HEK293T (cell line): Measurements from ENCODE around the gene CDH13.

Experiments
- CTCF ChIA-PET: fragments of 350-600 bp; formaldehyde crosslinking; extraction: SDS; loops from one replicate; lab custom pipeline; 2021; ENCODE audit warnings: antibody characterized with exemption, inconsistent platforms; lab: Yijun Ruan, JAX
- POLR2A ChIA-PET: fragments of 350-600 bp; formaldehyde crosslinking; extraction: SDS; loops from one replicate; lab custom pipeline; 2020; ENCODE audit warnings: antibody characterized with exemption, inconsistent platforms; lab: Yijun Ruan, JAX
- DNase-seq: peaks from one replicate; pipeline ENCODE4 v3.0.0; 2012; ENCODE audit warnings: mixed read lengths; ENCODE audit errors: extremely low spot score
- ARNT ChIP-seq: fragments of 450-650 bp; IDR thresholded peaks from 2 replicates; pipeline ENCODE4 v1.6.1; 2017; ENCODE audit warnings: mild to moderate bottlenecking
- BHLHE40 ChIP-seq: fragments of 450-650 bp; IDR thresholded peaks from 2 replicates; pipeline ENCODE4 v1.6.1; 2016; ENCODE audit warnings: mild to moderate bottlenecking, moderate library complexity, borderline replicate concordance
- CTBP1 ChIP-seq: fragments of 450-650 bp; IDR thresholded peaks from 2 replicates; pipeline ENCODE4 v1.6.1; 2016; ENCODE audit warnings: borderline replicate concordance
- ELF4 ChIP-seq: fragments of 450-650 bp; IDR thresholded peaks from 2 replicates; pipeline ENCODE4 v1.6.1; 2017; ENCODE audit warnings: antibody characterized with exemption
- FOXA1 ChIP-seq: fragments of 450-650 bp; IDR thresholded peaks from 2 replicates; pipeline ENCODE4 v1.6.1; 2016; ENCODE audit warnings: mild to moderate bottlenecking
- FOXK2 ChIP-seq: fragments of 450-650 bp; IDR thresholded peaks from 2 replicates; pipeline ENCODE4 v1.6.1; 2016; ENCODE audit warnings: mild to moderate bottlenecking
- FOXM1 ChIP-seq: fragments of 450-650 bp; IDR thresholded peaks from 2 replicates; pipeline ENCODE4 v1.6.1; 2017; ENCODE audit warnings: mild to moderate bottlenecking, borderline replicate concordance
- HDGF ChIP-seq: fragments of 450-650 bp; IDR thresholded peaks from 2 replicates; pipeline ENCODE4 v1.6.1; 2017; ENCODE audit warnings: antibody characterized with exemption, borderline replicate concordance
- L3MBTL2 ChIP-seq: fragments of 450-650 bp; conservative IDR thresholded peaks from 2 replicates; pipeline ENCODE4 v1.6.1; 2016; ENCODE audit warnings: mild to moderate bottlenecking
- LEF1 ChIP-seq: fragments of 450-650 bp; IDR thresholded peaks from 2 replicates; pipeline ENCODE4 v1.6.1; 2017; ENCODE audit warnings: mild to moderate bottlenecking, borderline replicate concordance
- NFRKB ChIP-seq: fragments of 450-650 bp; IDR thresholded peaks from 2 replicates; pipeline ENCODE4 v1.6.1; 2016; ENCODE audit warnings: mild to moderate bottlenecking, moderate library complexity
- PKNOX1 ChIP-seq: fragments of 450-650 bp; IDR thresholded peaks from 2 replicates; pipeline ENCODE4 v1.6.1; 2016
- SP1 ChIP-seq: fragments of 450-650 bp; IDR thresholded peaks from 2 replicates; pipeline ENCODE4 v1.6.1; 2017
- SUZ12 ChIP-seq: fragments of 450-650 bp; IDR thresholded peaks from 2 replicates; pipeline ENCODE4 v1.6.1; 2016; ENCODE audit warnings: mild to moderate bottlenecking
- TARDBP ChIP-seq: fragments of 450-650 bp; IDR thresholded peaks from 2 replicates; pipeline ENCODE4 v1.6.1; 2016
- ZNF384 ChIP-seq: fragments of 450-650 bp; IDR thresholded peaks from 2 replicates; pipeline ENCODE4 v1.6.1; 2016

Gene CDH13

GRCh38 chr16:82843606-82844271 lies 217.0 kb downstream of the CDH13 start:
- TF ChIP-seq FOXK2 (no peak), SP1 (no peak), HDGF (no peak)
- CTCF ChIA-PET: no interaction called here
- POLR2A ChIA-PET: no interaction called here
- DNase-seq: no peak

- POLR2A ChIA-PET: no interaction called here
- CTCF ChIA-PET: no interaction called here
- TF ChIP-seq NFRKB: no peak
- no peak for TF ChIP-seq SUZ12
- no peak for TF ChIP-seq ELF4
- TF ChIP-seq BHLHE40: no peak
- TF ChIP-seq CTBP1: no peak
- no peak for TF ChIP-seq SP1
- TF ChIP-seq HDGF: no peak
- TF ChIP-seq ARNT: no peak
- TF ChIP-seq LEF1: no peak
- TF ChIP-seq L3MBTL2: no peak
- no peak for TF ChIP-seq FOXM1
- TF ChIP-seq PKNOX1: no peak
- no peak for TF ChIP-seq FOXK2
- TF ChIP-seq FOXA1: no peak
- no peak for TF ChIP-seq TARDBP
- no peak for TF ChIP-seq ZNF384
- DNase-seq: no peak
These were observed 218.3 kb downstream of the CDH13 start for GRCh38 chr16:82845116-82845515.

- CTCF ChIA-PET: no interaction called here
- DNase-seq: no peak
- TF ChIP-seq ZNF384: no peak
- POLR2A ChIA-PET: no interaction called here
These were observed 220.0 kb downstream of the CDH13 start for GRCh38 chr16:82846806-82847205.

- CTCF ChIA-PET: no interaction called here
These were observed 221.2 kb downstream of the CDH13 start for GRCh38 chr16:82848013-82848412.

GRCh38 chr16:82852388-82853008 lies 225.7 kb downstream of the CDH13 start:
- TF ChIP-seq FOXK2 (no peak), ELF4 (no peak), CTBP1 (no peak), NFRKB (no peak), TARDBP (no peak), SUZ12 (no peak)
- POLR2A ChIA-PET: no interaction called here
- CTCF ChIA-PET: no interaction called here
- DNase-seq: no peak

More at GRCh38 chr16:82848013-82848412, 221.2 kb downstream of the CDH13 start:
- no peak for DNase-seq
- POLR2A ChIA-PET: no interaction called here
- TF ChIP-seq ZNF384 (no peak), PKNOX1 (no peak), SUZ12 (no peak), TARDBP (no peak), SP1 (no peak), ELF4 (no peak), FOXK2 (no peak), ARNT (no peak), L3MBTL2 (no peak), FOXM1 (no peak), NFRKB (no peak)

- no peak for DNase-seq
- TF ChIP-seq BHLHE40 (no peak), L3MBTL2 (no peak), NFRKB (no peak), SUZ12 (no peak), CTBP1 (no peak), ELF4 (no peak)
- CTCF ChIA-PET: no interaction called here
- POLR2A ChIA-PET: no interaction called here
These were observed 228.7 kb downstream of the CDH13 start for GRCh38 chr16:82855471-82855870.

GRCh38 chr16:82857693-82858365 lies 231.1 kb downstream of the CDH13 start:
- DNase-seq: no peak
- TF ChIP-seq PKNOX1: no peak
- no peak for TF ChIP-seq LEF1
- ChIA-PET POLR2A (no interaction called here), CTCF (no interaction called here)
